ENCODE data around the gene KCNJ14.
A peak's percentile ranks its signal among the peaks of the same experiment; 100 is the strongest.

The KCNJ14 gene

GRCh38 chr19:48466561-48467325 is 11.4 kb downstream of the KCNJ14 start:
- Histone ChIP-seq H3K36me3 (ENCODE audit: control insufficient read depth, insufficient read depth, low read length) (no peaks in the 10 kb centered on the region), H3K4me2 (ENCODE audit: low read length) (no peak overlapping the region), H2AFZ (no peak overlapping the region), H3K27me3 (ENCODE audit: control insufficient read depth, insufficient read depth, low read length) (no peaks in the 10 kb centered on the region), H3K27ac (no peak overlapping the region), H3K4me1 (no peaks in the 10 kb centered on the region), H3K9ac (no peak overlapping the region), H3K4me3 (ENCODE audit: low read depth, low read length) (no peak overlapping the region), H3K9me3 (ENCODE audit: control insufficient read depth, low read length) (no peaks in the 10 kb centered on the region), H3K79me2 (peaks cover 7% of the 10 kb centered on the region)
- TF ChIP-seq CTCF (IDR thresholded peaks at IDR 0.05): no peak

- Histone ChIP-seq H3K4me3 (ENCODE audit: low read depth, low read length) (peak overlapping the region; percentile 98), H3K27me3 (ENCODE audit: control insufficient read depth, insufficient read depth, low read length) (no peaks in the 10 kb centered on the region), H3K4me1 (peaks cover 8% of the 10 kb centered on the region), H3K4me2 (ENCODE audit: low read length) (peak overlapping the region; percentile 96), H3K27ac (peak overlapping the region; percentile 97), H3K36me3 (ENCODE audit: control insufficient read depth, insufficient read depth, low read length) (no peaks in the 10 kb centered on the region), H3K9ac (no peak overlapping the region), H2AFZ (peak overlapping the region; percentile 91), H3K9me3 (ENCODE audit: control insufficient read depth, low read length) (no peaks in the 10 kb centered on the region), H3K79me2 (peaks cover 7% of the 10 kb centered on the region)
- no peak for TF ChIP-seq CTCF (IDR thresholded peaks at IDR 0.05)
Measured at GRCh38 chr19:48468772-48469288, 13.5 kb downstream of the KCNJ14 start.

GRCh38 chr19:48469289-48469881 is 14.0 kb downstream of the KCNJ14 start, which contains the start of gene CYTH2:
Gene CYTH2 (plus strand): TSS chr19:48469369. CDS start chr19:48469508, 139 bp downstream.
- Histone ChIP-seq H3K27me3 (ENCODE audit: control insufficient read depth, insufficient read depth, low read length) (no peaks in the 10 kb centered on the region), H3K36me3 (ENCODE audit: control insufficient read depth, insufficient read depth, low read length) (no peaks in the 10 kb centered on the region), H3K4me1 (peaks cover 8% of the 10 kb centered on the region), H3K4me2 (ENCODE audit: low read length) (peak within 1 kb of the TSS; percentile 96), H3K4me3 (ENCODE audit: low read depth, low read length) (peak within 1 kb of the TSS; percentile 98), H3K9me3 (ENCODE audit: control insufficient read depth, low read length) (no peaks in the 10 kb centered on the region), H3K9ac (peak within 1 kb of the TSS; percentile 97), H3K79me2 (peaks cover 7% of the 10 kb centered on the region), H3K27ac (peak within 1 kb of the TSS; percentile 97), H2AFZ (peak within 1 kb of the TSS; percentile 91)
- no peak for TF ChIP-seq CTCF (IDR thresholded peaks at IDR 0.05)

- Histone ChIP-seq H3K79me2 (peaks cover 7% of the 10 kb centered on the region), H3K9ac (no peak overlapping the region), H3K4me2 (ENCODE audit: low read length) (peak overlapping the region; percentile 70), H3K9me3 (ENCODE audit: control insufficient read depth, low read length) (no peaks in the 10 kb centered on the region), H3K27me3 (ENCODE audit: control insufficient read depth, insufficient read depth, low read length) (no peaks in the 10 kb centered on the region), H3K4me3 (ENCODE audit: low read depth, low read length) (peak overlapping the region; percentile 98), H2AFZ (no peak overlapping the region), H3K36me3 (ENCODE audit: control insufficient read depth, insufficient read depth, low read length) (no peaks in the 10 kb centered on the region), H3K4me1 (peaks cover 8% of the 10 kb centered on the region), H3K27ac (peak overlapping the region; percentile 97)
- TF ChIP-seq CTCF (IDR thresholded peaks at IDR 0.05): no peak
Measured at GRCh38 chr19:48469934-48470680, 14.7 kb downstream of the KCNJ14 start.
